Upper lobe of left lung (tissue), 4 donors: ENCODE measurements around the gene TRIM44.

ENCODE experiments used
- POLR2A ChIP-seq, 4 donors: fragments of 450-650 bp; IDR thresholded peaks; one replicate each; pipeline ENCODE4 v1.5.1; 2016 to 2017; ENCODE audit warnings: antibody characterized with exemption in 4 of 4, mild to moderate bottlenecking in 2 of 4
- POLR2AphosphoS5 ChIP-seq, 2 donors: sonication (generic); formaldehyde crosslinking; IDR thresholded peaks; one replicate each; pipeline ENCODE4 v1.5.1; 2017; ENCODE audit warnings: antibody characterized with exemption in 2 of 2
- TF ChIP-seq, protein P1 (sequence below), 6 experiments: fragments of 450-650 bp in 4 of 6; fragments of 200-600 bp in 2 of 6; sonication (generic) in 2 of 6; IDR thresholded peaks; one replicate each; pipeline ENCODE4 v1.5.1; 2016 to 2019; ENCODE audit warnings: antibody characterized with exemption in 6 of 6

GRCh38 chr11:35746356-35747153, 84.0 kb downstream of the TRIM44 start:
- TF ChIP-seq, protein P1, sequence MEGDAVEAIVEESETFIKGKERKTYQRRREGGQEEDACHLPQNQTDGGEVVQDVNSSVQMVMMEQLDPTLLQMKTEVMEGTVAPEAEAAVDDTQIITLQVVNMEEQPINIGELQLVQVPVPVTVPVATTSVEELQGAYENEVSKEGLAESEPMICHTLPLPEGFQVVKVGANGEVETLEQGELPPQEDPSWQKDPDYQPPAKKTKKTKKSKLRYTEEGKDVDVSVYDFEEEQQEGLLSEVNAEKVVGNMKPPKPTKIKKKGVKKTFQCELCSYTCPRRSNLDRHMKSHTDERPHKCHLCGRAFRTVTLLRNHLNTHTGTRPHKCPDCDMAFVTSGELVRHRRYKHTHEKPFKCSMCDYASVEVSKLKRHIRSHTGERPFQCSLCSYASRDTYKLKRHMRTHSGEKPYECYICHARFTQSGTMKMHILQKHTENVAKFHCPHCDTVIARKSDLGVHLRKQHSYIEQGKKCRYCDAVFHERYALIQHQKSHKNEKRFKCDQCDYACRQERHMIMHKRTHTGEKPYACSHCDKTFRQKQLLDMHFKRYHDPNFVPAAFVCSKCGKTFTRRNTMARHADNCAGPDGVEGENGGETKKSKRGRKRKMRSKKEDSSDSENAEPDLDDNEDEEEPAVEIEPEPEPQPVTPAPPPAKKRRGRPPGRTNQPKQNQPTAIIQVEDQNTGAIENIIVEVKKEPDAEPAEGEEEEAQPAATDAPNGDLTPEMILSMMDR (IDR thresholded peaks at IDR 0.05): no peak
- no peak for TF ChIP-seq POLR2A (IDR thresholded peaks at IDR 0.05)
- no peak for TF ChIP-seq POLR2AphosphoS5 (IDR thresholded peaks at IDR 0.05)
